Endothelial cell of umbilical vein (primary cell): Measurements from ENCODE around the gene EXD3. TPM values are rescaled to one million over a fixed set of nuclear protein-coding genes. Genes with fewer than 3 reads are reported as not detected.

Experiments used
- BruUV-seq: library from RNA; stranded (reverse); fragments of 400-500 nt; replicated peaks from 2 replicates; lab custom pipeline; 2021; lab: Mats Ljungman, UMichigan
- CTCF ChIA-PET: fragments of 300-600, 350-600 bp; sonication (Branson Sonifier 250); formaldehyde crosslinking; loops from one replicate; lab custom pipeline; 2021; ENCODE audit warnings: antibody characterized with exemption, inconsistent platforms; lab: Charles Lee
- POLR2A ChIA-PET: fragments of 300-600, 350-600 bp; sonication (Branson Sonifier 250); formaldehyde crosslinking; loops from one replicate; lab custom pipeline; 2021; ENCODE audit warnings: antibody characterized with exemption, inconsistent platforms; lab: Charles Lee
- DNase-seq: peaks from one replicate; pipeline ENCODE4 v3.0.0-alpha.2; 2011; ENCODE audit warnings: low read depth, low spot score
- FAIRE-seq: peaks from 2 replicates; lab custom pipeline; 2011; peaks lifted over from hg19 to GRCh38; lab: Jason Lieb, UNC
- H2AFZ ChIP-seq: 2 replicates; pipeline ENCODE4 v1.6.0; 2012; ENCODE audit warnings: low read depth, low read length, control low read depth, inconsistent platforms
- H3K27ac ChIP-seq: 2 replicates; pipeline ENCODE4 v1.5.1; 2011; ENCODE audit warnings: low read depth, mild to moderate bottlenecking, control low read depth, low read length, moderate library complexity; ENCODE audit not compliant: insufficient read depth
- H3K27me3 ChIP-seq, 2 experiments: 2 replicates each; pipeline versions ENCODE4 v1.6.0 to v1.6.1; 2011; ENCODE audit warnings: low read length in 2 of 2, mixed read lengths in 1 of 2; ENCODE audit not compliant: control insufficient read depth in 2 of 2, insufficient read depth in 2 of 2
- H3K36me3 ChIP-seq, 2 experiments: 2 replicates in 1 of 2; 3 replicates in 1 of 2; pipeline ENCODE4 v1.5.1; 2011; ENCODE audit warnings: low read length in 2 of 2, mild to moderate bottlenecking in 1 of 2, moderate library complexity in 1 of 2; ENCODE audit not compliant: control insufficient read depth in 2 of 2, insufficient read depth in 2 of 2; ENCODE audit errors: extremely low read depth in 1 of 2
- H3K4me1 ChIP-seq: 3 replicates; pipeline ENCODE4 v1.5.1; 2011; ENCODE audit warnings: mild to moderate bottlenecking, low read length; ENCODE audit not compliant: control insufficient read depth, insufficient read depth; ENCODE audit errors: extremely low read depth
- H3K4me2 ChIP-seq: 2 replicates; pipeline ENCODE4 v1.6.1; 2011; ENCODE audit warnings: low read length, control low read depth, mixed read lengths; ENCODE audit not compliant: insufficient read depth
- H3K4me3 ChIP-seq, 3 experiments: fragments of 200-600 bp in 1 of 3; sonication (generic), shearing (Covaris generic) in 1 of 3; replicated peaks in 1 of 3; 2 replicates each; pipeline ENCODE4 v1.5.1; 2011 to 2016; ENCODE audit warnings: control low read depth in 3 of 3, low read length in 3 of 3, mild to moderate bottlenecking in 2 of 3, inconsistent platforms in 1 of 3, low read depth in 1 of 3, moderate library complexity in 1 of 3; ENCODE audit not compliant: insufficient read depth in 1 of 3
- H3K79me2 ChIP-seq: 2 replicates; pipeline ENCODE4 v1.6.0; 2012; ENCODE audit warnings: low read length, inconsistent platforms; ENCODE audit not compliant: control insufficient read depth, insufficient read depth
- H3K9ac ChIP-seq: replicated peaks from 2 replicates; pipeline ENCODE3; 2011; ENCODE audit warnings: low read length, control low read depth; ENCODE audit not compliant: insufficient read depth; ENCODE audit errors: extremely low read depth
- H3K9me1 ChIP-seq: replicated peaks from 3 replicates; pipeline ENCODE4 v1.6.0; 2011; ENCODE audit warnings: mild to moderate bottlenecking, low read length; ENCODE audit not compliant: control insufficient read depth, insufficient read depth; ENCODE audit errors: extremely low read depth
- H3K9me3 ChIP-seq: replicated peaks from 2 replicates; pipeline ENCODE4 v1.5.1; 2012; ENCODE audit warnings: low read length, inconsistent platforms; ENCODE audit not compliant: control insufficient read depth, insufficient read depth
- H4K20me1 ChIP-seq: replicated peaks from 2 replicates; pipeline ENCODE3; 2011; ENCODE audit warnings: mild to moderate bottlenecking, low read length; ENCODE audit not compliant: control insufficient read depth, insufficient read depth; ENCODE audit errors: extremely low read depth
- FOS ChIP-seq: IDR thresholded peaks from 2 replicates; pipeline ENCODE4 v1.6.1; 2011; ENCODE audit warnings: mild to moderate bottlenecking, low read length, moderate library complexity, borderline replicate concordance; ENCODE audit not compliant: insufficient read depth
- MYC ChIP-seq: IDR thresholded peaks from one replicate; pipeline ENCODE4 v1.6.1; 2011; ENCODE audit warnings: mild to moderate bottlenecking, low read depth, low read length
- POLR2A ChIP-seq: IDR thresholded peaks from 2 replicates; pipeline ENCODE4 v1.6.1; 2012; ENCODE audit warnings: low read depth, mild to moderate bottlenecking, control low read depth, low read length
- POLR2AphosphoS5 ChIP-seq: IDR thresholded peaks from 2 replicates; pipeline ENCODE4 v1.6.1; 2012; ENCODE audit warnings: low read depth, mild to moderate bottlenecking, control low read depth, low read length, moderate library complexity; ENCODE audit not compliant: insufficient read depth
- dilution Hi-C: fragments of 300-500 bp; cut with MboI; formaldehyde crosslinking; loops from one replicate; pipeline ENCODE4 v1.15.0; 2019; ENCODE audit warnings: low sequenced_read_pairs; ENCODE audit not compliant: extremely low pct_ligation_motif_present
- intact Hi-C: fragments of 100-400 bp; cut with micrococcal nuclease; formaldehyde crosslinking; loops from one replicate; pipeline ENCODE4 v1.10.0; 2022
- polyA plus RNA-seq, 4 experiments: library from polyadenylated mRNA; depleted of rRNA in 3 of 4; stranded (reverse) in 3 of 4; unstranded in 1 of 4; fragments of >200 nt; gene quantifications; 2 replicates each; pipeline versions ENCODE4 v1.2.1 to v1.2.3, GENCODE V29; 2011 to 2012; ENCODE audit warnings: missing spikeins in 1 of 4
- total RNA-seq: library from RNA; stranded (reverse); gene quantifications from 2 replicates; pipeline ENCODE4 v1.2.3, GENCODE V29; 2021
- TF ChIP-seq, protein P1 (sequence below): IDR thresholded peaks from 2 replicates; pipeline ENCODE4 v1.6.1; 2011; ENCODE audit not compliant: insufficient read depth, insufficient read length
- TF ChIP-seq, protein P2 (sequence below), 2 donors: IDR thresholded peaks; 1 replicate in 1 of 2; 2 replicates in 1 of 2; pipeline ENCODE4 v1.5.1; 2011; ENCODE audit warnings: low read length in 2 of 2, mild to moderate bottlenecking in 2 of 2, moderate library complexity in 2 of 2, control low read depth in 1 of 2, inconsistent platforms in 1 of 2, low read depth in 1 of 2; ENCODE audit not compliant: insufficient read depth in 1 of 2; ENCODE audit errors: extremely low read depth in 1 of 2

The EXD3 gene
- total and polyA plus RNA-seq, 2 donors (not counting 3 experiments of a cell fraction or from before 2014, with no cell fraction given) = 17.7 to 30.3 TPM

DNA sequence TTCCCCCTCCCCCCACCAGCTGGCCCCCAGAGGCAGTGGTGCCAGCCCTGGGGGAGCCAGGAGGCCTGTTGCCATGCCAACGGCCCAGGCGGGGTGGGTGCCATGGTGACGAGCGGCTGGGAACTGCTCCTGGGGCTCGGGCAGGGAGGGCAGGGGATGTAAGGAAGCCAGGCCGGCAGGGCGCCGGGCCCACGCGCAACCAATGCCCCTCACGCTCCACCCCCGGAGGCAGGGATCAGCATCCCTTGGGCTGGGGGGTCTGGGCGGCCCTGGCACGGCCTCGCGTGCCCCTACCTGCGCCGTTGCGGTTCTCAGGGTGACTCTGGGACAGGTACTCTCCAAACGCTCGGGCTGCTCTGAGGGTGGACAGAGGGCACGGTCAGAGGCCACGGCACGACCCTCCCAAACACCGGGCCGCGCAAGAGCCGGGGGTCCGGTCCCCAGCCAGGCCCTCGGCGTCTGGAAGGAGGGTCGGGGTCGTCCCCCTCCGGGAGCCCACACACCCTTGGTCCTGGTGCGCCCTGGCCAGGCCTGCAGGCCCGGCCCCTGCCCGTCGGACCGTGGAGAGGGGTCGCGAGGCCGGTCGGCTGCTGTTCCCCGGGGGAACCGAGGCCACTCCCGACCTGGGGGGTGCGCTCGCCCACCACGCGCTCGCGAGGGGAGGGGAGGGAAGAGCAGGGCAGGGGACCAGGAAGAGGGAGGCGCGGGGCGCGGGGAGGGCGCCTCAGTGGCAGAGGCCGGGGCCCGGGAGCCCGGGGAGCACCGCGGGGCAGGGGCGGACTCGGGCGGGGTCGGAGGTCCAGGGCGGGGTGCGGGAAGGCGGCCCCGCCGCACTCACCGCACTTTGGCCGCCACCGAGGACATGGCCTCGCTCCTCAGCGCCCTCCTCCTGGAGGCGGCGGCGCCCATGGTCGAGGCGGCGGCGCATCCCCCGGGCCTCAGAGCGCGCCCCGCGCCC is 35.5 kb upstream of the EXD3 start:
- H4K20me1 ChIP-seq = no peaks in the 10 kb centered on the region
- H3K36me3 ChIP-seq = no peaks in the 10 kb centered on the region
- peaks cover 11% of the 10 kb centered on the region for H3K4me1 ChIP-seq
- POLR2A ChIA-PET = no interaction called here
- H3K9me1 ChIP-seq = no peaks in the 10 kb centered on the region
- CTCF ChIA-PET = interaction anchor here (1.0 to 1.3 kb wide), 4 partner anchors 36 to 172 kb away, joined by 3 to 5 read pairs (median 4); partner anchors contain the start of genes EXD3 and NOXA1
- H3K9ac ChIP-seq = peak overlapping the region; percentile 75
- FAIRE-seq = no peak
- no peak for TF ChIP-seq POLR2A
- no peak for TF ChIP-seq POLR2AphosphoS5
- TF ChIP-seq, protein P1, sequence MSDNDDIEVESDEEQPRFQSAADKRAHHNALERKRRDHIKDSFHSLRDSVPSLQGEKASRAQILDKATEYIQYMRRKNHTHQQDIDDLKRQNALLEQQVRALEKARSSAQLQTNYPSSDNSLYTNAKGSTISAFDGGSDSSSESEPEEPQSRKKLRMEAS = no peak
- TF ChIP-seq FOS = no peak
- TF ChIP-seq MYC = no peak
- TF ChIP-seq, protein P2, sequence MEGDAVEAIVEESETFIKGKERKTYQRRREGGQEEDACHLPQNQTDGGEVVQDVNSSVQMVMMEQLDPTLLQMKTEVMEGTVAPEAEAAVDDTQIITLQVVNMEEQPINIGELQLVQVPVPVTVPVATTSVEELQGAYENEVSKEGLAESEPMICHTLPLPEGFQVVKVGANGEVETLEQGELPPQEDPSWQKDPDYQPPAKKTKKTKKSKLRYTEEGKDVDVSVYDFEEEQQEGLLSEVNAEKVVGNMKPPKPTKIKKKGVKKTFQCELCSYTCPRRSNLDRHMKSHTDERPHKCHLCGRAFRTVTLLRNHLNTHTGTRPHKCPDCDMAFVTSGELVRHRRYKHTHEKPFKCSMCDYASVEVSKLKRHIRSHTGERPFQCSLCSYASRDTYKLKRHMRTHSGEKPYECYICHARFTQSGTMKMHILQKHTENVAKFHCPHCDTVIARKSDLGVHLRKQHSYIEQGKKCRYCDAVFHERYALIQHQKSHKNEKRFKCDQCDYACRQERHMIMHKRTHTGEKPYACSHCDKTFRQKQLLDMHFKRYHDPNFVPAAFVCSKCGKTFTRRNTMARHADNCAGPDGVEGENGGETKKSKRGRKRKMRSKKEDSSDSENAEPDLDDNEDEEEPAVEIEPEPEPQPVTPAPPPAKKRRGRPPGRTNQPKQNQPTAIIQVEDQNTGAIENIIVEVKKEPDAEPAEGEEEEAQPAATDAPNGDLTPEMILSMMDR (IDR thresholded peaks at IDR 0.05; ENCODE audit: extremely low read depth in 1 of 2, insufficient read depth in 1 of 2, low read depth in 1 of 2, low read length in 2 of 2) = no peak
- H3K4me2 ChIP-seq = peak overlapping the region; percentile 37
- TSS peak; percentile 11 for BruUV-seq
- H3K27ac ChIP-seq = peak overlapping the region; percentile 53
- no peak for DNase-seq
- no peaks in the 10 kb centered on the region for H3K27me3 ChIP-seq
- H3K9me3 ChIP-seq = no peaks in the 10 kb centered on the region
- H3K4me3 ChIP-seq = peak overlapping the region; percentile 51 to 60 (median 53)
- H3K79me2 ChIP-seq = peaks cover 9% of the 10 kb centered on the region
- intact Hi-C loops (no loop called here), dilution Hi-C loops (no loop called here)
- peak overlapping the region; percentile 24 for H2AFZ ChIP-seq
